ENCODE results near the gene OXTR. TPM values are rescaled to one million over a fixed set of nuclear protein-coding genes. Genes with fewer than 3 reads are reported as not detected.

The OXTR gene
- polyA plus RNA-seq, 1 donor (not counting 4 experiments of a cell fraction or from before 2014, with no cell fraction given) = 0.16 TPM

DNA sequence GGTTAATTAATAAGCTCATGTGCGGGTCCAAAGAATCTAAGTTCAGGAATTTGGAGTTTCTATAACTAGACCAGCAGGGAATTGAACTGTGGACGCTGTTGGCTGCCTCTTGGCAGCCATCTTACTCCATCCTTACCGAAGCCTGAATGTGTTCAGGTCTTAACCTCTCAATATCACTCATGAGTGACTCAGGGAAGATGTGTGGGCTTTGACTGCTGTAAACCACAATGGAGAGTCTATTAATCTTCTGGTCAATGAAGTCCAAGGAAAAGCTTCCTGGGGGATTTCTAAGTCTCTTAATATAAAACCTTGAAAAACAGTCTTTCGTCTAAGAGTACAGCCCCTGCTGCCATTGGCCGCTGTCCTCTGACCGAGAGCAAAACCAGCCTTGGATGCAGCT lies 46.7 kb upstream of the OXTR start:
- Histone ChIP-seq H3K79me2 (ENCODE audit: control insufficient read depth, insufficient read depth, low read length) (no peaks in the 10 kb centered on the region), H3K9me3 (ENCODE audit: control insufficient read depth, low read depth, low read length) (no peaks in the 10 kb centered on the region), H3K36me3 (ENCODE audit: control insufficient read depth in 2 of 2, extremely low read depth in 1 of 2, insufficient read depth in 2 of 2, low read length in 2 of 2) (no peaks in the 10 kb centered on the region), H3K27me3 (ENCODE audit: control insufficient read depth, extremely low read depth, insufficient read depth, low read length) (no peaks in the 10 kb centered on the region), H3K9ac (ENCODE audit: control insufficient read depth, extremely low read depth, insufficient read depth, low read length) (no peak overlapping the region), H3K4me2 (ENCODE audit: control insufficient read depth, extremely low read depth, insufficient read depth, low read depth, low read length) (no peak overlapping the region), H3K27ac (ENCODE audit: control insufficient read depth, insufficient read depth, low read length) (no peak overlapping the region), H3K4me3 (ENCODE audit: control insufficient read depth in 2 of 3, extremely low read depth in 1 of 3, insufficient read depth in 2 of 3, low read depth in 1 of 3, low read length in 3 of 3) (no peak overlapping the region), H3K4me1 (ENCODE audit: control insufficient read depth, extremely low read depth, insufficient read depth, low read length) (no peaks in the 10 kb centered on the region), H4K20me1 (ENCODE audit: control insufficient read depth, extremely low read depth, insufficient read depth, low read length) (no peaks in the 10 kb centered on the region), H2AFZ (ENCODE audit: control insufficient read depth, low read length) (no peak overlapping the region), H3K9me1 (ENCODE audit: control insufficient read depth, extremely low read depth, insufficient read depth, low read length) (no peaks in the 10 kb centered on the region)
- DNase-seq (ENCODE audit: low read depth, low spot score) (no peak), FAIRE-seq (no peak)
- dilution Hi-C loops (cut with MboI; ENCODE audit: extremely low pct_ligation_motif_present, low sequenced_read_pairs) = no loop called here
- no peak for TF ChIP-seq EZH2 (IDR thresholded peaks at IDR 0.05; ENCODE audit: low read length)
- TF ChIP-seq, protein P1, sequence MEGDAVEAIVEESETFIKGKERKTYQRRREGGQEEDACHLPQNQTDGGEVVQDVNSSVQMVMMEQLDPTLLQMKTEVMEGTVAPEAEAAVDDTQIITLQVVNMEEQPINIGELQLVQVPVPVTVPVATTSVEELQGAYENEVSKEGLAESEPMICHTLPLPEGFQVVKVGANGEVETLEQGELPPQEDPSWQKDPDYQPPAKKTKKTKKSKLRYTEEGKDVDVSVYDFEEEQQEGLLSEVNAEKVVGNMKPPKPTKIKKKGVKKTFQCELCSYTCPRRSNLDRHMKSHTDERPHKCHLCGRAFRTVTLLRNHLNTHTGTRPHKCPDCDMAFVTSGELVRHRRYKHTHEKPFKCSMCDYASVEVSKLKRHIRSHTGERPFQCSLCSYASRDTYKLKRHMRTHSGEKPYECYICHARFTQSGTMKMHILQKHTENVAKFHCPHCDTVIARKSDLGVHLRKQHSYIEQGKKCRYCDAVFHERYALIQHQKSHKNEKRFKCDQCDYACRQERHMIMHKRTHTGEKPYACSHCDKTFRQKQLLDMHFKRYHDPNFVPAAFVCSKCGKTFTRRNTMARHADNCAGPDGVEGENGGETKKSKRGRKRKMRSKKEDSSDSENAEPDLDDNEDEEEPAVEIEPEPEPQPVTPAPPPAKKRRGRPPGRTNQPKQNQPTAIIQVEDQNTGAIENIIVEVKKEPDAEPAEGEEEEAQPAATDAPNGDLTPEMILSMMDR (optimal IDR thresholded peaks at IDR 0.05 in 1 of 3, IDR thresholded peaks at IDR 0.05 in 1 of 3, conservative IDR thresholded peaks at IDR 0.05 in 1 of 3; ENCODE audit: extremely low read depth in 1 of 3, insufficient read depth in 2 of 3, low read length in 3 of 3) = no peak

- Histone ChIP-seq H3K9ac (ENCODE audit: control insufficient read depth, extremely low read depth, insufficient read depth, low read length) (no peak overlapping the region), H3K27ac (ENCODE audit: control insufficient read depth, insufficient read depth, low read length) (no peak overlapping the region), H2AFZ (ENCODE audit: control insufficient read depth, low read length) (no peak overlapping the region), H3K79me2 (ENCODE audit: control insufficient read depth, insufficient read depth, low read length) (no peaks in the 10 kb centered on the region), H3K4me2 (ENCODE audit: control insufficient read depth, extremely low read depth, insufficient read depth, low read depth, low read length) (no peak overlapping the region), H4K20me1 (ENCODE audit: control insufficient read depth, extremely low read depth, insufficient read depth, low read length) (no peaks in the 10 kb centered on the region), H3K36me3 (ENCODE audit: control insufficient read depth in 2 of 2, extremely low read depth in 1 of 2, insufficient read depth in 2 of 2, low read length in 2 of 2) (no peaks in the 10 kb centered on the region), H3K4me3 (ENCODE audit: control insufficient read depth in 2 of 3, extremely low read depth in 1 of 3, insufficient read depth in 2 of 3, low read depth in 1 of 3, low read length in 3 of 3) (no peak overlapping the region), H3K27me3 (ENCODE audit: control insufficient read depth, extremely low read depth, insufficient read depth, low read length) (no peaks in the 10 kb centered on the region), H3K9me3 (ENCODE audit: control insufficient read depth, low read depth, low read length) (no peaks in the 10 kb centered on the region), H3K4me1 (ENCODE audit: control insufficient read depth, extremely low read depth, insufficient read depth, low read length) (no peaks in the 10 kb centered on the region), H3K9me1 (ENCODE audit: control insufficient read depth, extremely low read depth, insufficient read depth, low read length) (no peaks in the 10 kb centered on the region)
- dilution Hi-C loops (cut with MboI; ENCODE audit: extremely low pct_ligation_motif_present, low sequenced_read_pairs) = no loop called here
- no peak for DNase-seq (ENCODE audit: low read depth, low spot score)
- FAIRE-seq = no peak
- TF ChIP-seq EZH2 (IDR thresholded peaks at IDR 0.05; ENCODE audit: low read length) = no peak
- TF ChIP-seq, protein P1 (optimal IDR thresholded peaks at IDR 0.05 in 1 of 3, IDR thresholded peaks at IDR 0.05 in 1 of 3, conservative IDR thresholded peaks at IDR 0.05 in 1 of 3; ENCODE audit: extremely low read depth in 1 of 3, insufficient read depth in 2 of 3, low read length in 3 of 3) = no peak
Observed at GRCh38 chr3:8813411-8813810, 44.0 kb upstream of the OXTR start.
